IMR-90 (cell line): ENCODE data around the gene AGFG1. TPM values are rescaled to one million over a fixed set of nuclear protein-coding genes. Genes with fewer than 3 reads are reported as not detected.

Experiments used
- ATAC-seq: fragments of 200-7000 bp; cut with Tn5 transposase; 2 replicates; pipeline ENCODE4 v1.9.1; 2020; ENCODE audit warnings: low read depth, mild to moderate bottlenecking, moderate library complexity
- BruUV-seq: library from RNA; stranded (reverse); fragments of 400-500 nt; replicated peaks from 2 replicates; lab custom pipeline; 2021; lab: Mats Ljungman, UMichigan
- CTCF ChIA-PET: fragments of 300-600 bp; formaldehyde crosslinking; extraction: SDS; loops from one replicate; lab custom pipeline; 2021; ENCODE audit warnings: antibody characterized with exemption; lab: Yijun Ruan, JAX
- POLR2A ChIA-PET: fragments of 300-600 bp; sonication (Branson Sonifier 250); formaldehyde crosslinking; loops from one replicate; lab custom pipeline; 2022; ENCODE audit warnings: antibody characterized with exemption; ENCODE audit not compliant: unreplicated experiment; lab: Charles Lee
- DNase-seq: peaks from one replicate; pipeline ENCODE4 v3.0.0; 2013
- H2AFZ ChIP-seq: replicated peaks from 2 replicates; pipeline ENCODE3; 2013; ENCODE audit warnings: low read length, mild to moderate bottlenecking; ENCODE audit not compliant: poor library complexity
- H2AK5ac ChIP-seq: 2 replicates; pipeline ENCODE4 v1.6.1; 2013; ENCODE audit warnings: low read depth, low read length, inconsistent platforms
- H2AK9ac ChIP-seq: replicated peaks from 2 replicates; pipeline ENCODE3; 2013; ENCODE audit warnings: mild to moderate bottlenecking, low read depth, low read length, moderate library complexity; ENCODE audit not compliant: poor library complexity
- H2BK120ac ChIP-seq: 2 replicates; pipeline ENCODE4 v1.6.1; 2013; ENCODE audit warnings: low read depth, low read length, inconsistent platforms
- H2BK15ac ChIP-seq: 3 replicates; pipeline ENCODE4 v1.6.1; 2013; ENCODE audit warnings: low read depth, low read length, inconsistent platforms
- H2BK20ac ChIP-seq: 2 replicates; pipeline ENCODE4 v1.6.1; 2013; ENCODE audit warnings: low read depth, mild to moderate bottlenecking, inconsistent platforms, low read length, moderate library complexity
- H2BK5ac ChIP-seq: 2 replicates; pipeline ENCODE4 v1.6.1; 2013; ENCODE audit warnings: mild to moderate bottlenecking, low read depth, low read length, inconsistent platforms; ENCODE audit not compliant: poor library complexity, severe bottlenecking
- H3K14ac ChIP-seq: replicated peaks from 2 replicates; pipeline ENCODE4 v1.6.1; 2013; ENCODE audit warnings: low read depth, low read length, inconsistent platforms
- H3K18ac ChIP-seq: 2 replicates; pipeline ENCODE4 v1.6.1; 2013; ENCODE audit warnings: low read depth, low read length, control low read depth
- H3K23ac ChIP-seq: 2 replicates; pipeline ENCODE4 v1.6.1; 2013; ENCODE audit warnings: low read depth, low read length, inconsistent platforms
- H3K27ac ChIP-seq: 2 replicates; pipeline ENCODE4 v1.5.1; 2013; ENCODE audit warnings: mild to moderate bottlenecking, control low read depth, low read length; ENCODE audit not compliant: insufficient read depth
- H3K27me3 ChIP-seq: 2 replicates; pipeline ENCODE4 v1.6.1; 2013; ENCODE audit warnings: low read length; ENCODE audit not compliant: control insufficient read depth, insufficient read depth
- H3K36me3 ChIP-seq: 2 replicates; pipeline ENCODE4 v1.6.1; 2013; ENCODE audit warnings: low read length, mixed read lengths; ENCODE audit not compliant: control insufficient read depth, insufficient read depth
- H3K4ac ChIP-seq: 2 replicates; pipeline ENCODE4 v1.6.1; 2013; ENCODE audit warnings: low read depth, low read length, inconsistent platforms
- H3K4me1 ChIP-seq: 2 replicates; pipeline ENCODE4 v1.6.1; 2013; ENCODE audit warnings: low read length, mixed read lengths; ENCODE audit not compliant: control insufficient read depth, insufficient read depth
- H3K4me2 ChIP-seq: 2 replicates; pipeline ENCODE4 v1.6.1; 2013; ENCODE audit warnings: low read depth, mild to moderate bottlenecking, control low read depth, low read length, moderate library complexity
- H3K4me3 ChIP-seq: 2 replicates; pipeline ENCODE4 v1.5.1; 2013; ENCODE audit warnings: low read depth, mild to moderate bottlenecking, control low read depth, low read length, moderate library complexity; ENCODE audit not compliant: insufficient read depth
- H3K56ac ChIP-seq: 2 replicates; pipeline ENCODE4 v1.6.1; 2013; ENCODE audit warnings: low read length, inconsistent platforms; ENCODE audit not compliant: insufficient read depth; ENCODE audit errors: extremely low read depth
- H3K79me1 ChIP-seq, 2 experiments: 2 replicates each; pipeline ENCODE4 v1.6.1; 2013; ENCODE audit warnings: low read length in 2 of 2, inconsistent platforms in 1 of 2, low read depth in 1 of 2
- H3K9ac ChIP-seq: 2 replicates; pipeline ENCODE4 v1.6.1; 2013; ENCODE audit warnings: low read depth, low read length, control low read depth
- H3K9me1 ChIP-seq: 2 replicates; pipeline ENCODE4 v1.6.1; 2013; ENCODE audit warnings: low read length, inconsistent platforms; ENCODE audit not compliant: insufficient read depth
- H3K9me3 ChIP-seq: 2 replicates; pipeline ENCODE4 v1.6.1; 2013; ENCODE audit warnings: low read length; ENCODE audit not compliant: control insufficient read depth, insufficient read depth
- H4K20me1 ChIP-seq: 2 replicates; pipeline ENCODE4 v1.6.1; 2013; ENCODE audit warnings: low read length, inconsistent platforms; ENCODE audit not compliant: insufficient read depth
- H4K5ac ChIP-seq: 2 replicates; pipeline ENCODE4 v1.6.1; 2013; ENCODE audit warnings: mild to moderate bottlenecking, low read depth, low read length, control low read depth
- H4K8ac ChIP-seq, 2 experiments: 2 replicates each; pipeline ENCODE4 v1.6.1; 2013; ENCODE audit warnings: low read depth in 2 of 2, low read length in 2 of 2, control low read depth in 1 of 2, inconsistent platforms in 1 of 2
- H4K91ac ChIP-seq: 2 replicates; pipeline ENCODE4 v1.6.1; 2013; ENCODE audit warnings: low read depth, low read length, inconsistent platforms; ENCODE audit not compliant: insufficient read depth
- MXI1 ChIP-seq: IDR thresholded peaks from 2 replicates; pipeline ENCODE4 v1.6.1; 2012; ENCODE audit warnings: low read depth, mild to moderate bottlenecking, low read length, moderate library complexity, borderline replicate concordance
- NFE2L2 ChIP-seq: fragments of 150-350 bp; IDR thresholded peaks from 2 replicates; pipeline ENCODE4 v1.6.1; 2016; ENCODE audit warnings: low read depth, mild to moderate bottlenecking, low read length
- RAD21 ChIP-seq: IDR thresholded peaks from 2 replicates; pipeline ENCODE4 v1.6.1; 2012; ENCODE audit warnings: low read length, improper control_type of control experiment
- WGBS, 2 experiments: methylation state at CpG; one replicate each; pipeline versions ENCODE4 v1.1.5 to v1.1.7; 2013; ENCODE audit warnings: missing lambda C conversion rate in 2 of 2; ENCODE audit not compliant: insufficient read length in 1 of 2; ENCODE audit errors: extremely low coverage in 2 of 2; 5-methylcytosine and 5-hydroxymethylcytosine counted together
- dilution Hi-C: fragments of 300-500 bp; cut with HindIII; formaldehyde crosslinking; loops from one replicate; pipeline ENCODE4 v1.14.3; 2018; ENCODE audit warnings: low sequenced_read_pairs; ENCODE audit not compliant: unreplicated experiment
- in situ Hi-C: fragments of 300-500 bp; cut with MboI; formaldehyde crosslinking; loops from 3 replicates; pipeline ENCODE4 v1.14.3; 2019; ENCODE audit warnings: low sequenced_read_pairs, inconsistent platforms, mixed read lengths
- intact Hi-C: fragments of 100-400 bp; cut with micrococcal nuclease; formaldehyde crosslinking; loops from 2 replicates; pipeline ENCODE4 v1.10.0; 2022
- polyA plus RNA-seq, 3 experiments: library from polyadenylated mRNA; depleted of rRNA; stranded (reverse); fragments of >200 nt; gene quantifications; 2 replicates each; pipeline ENCODE4 v1.2.3, GENCODE V29; 2012; ENCODE audit warnings: low replicate concordance in 1 of 3
- total RNA-seq: library from RNA; depleted of rRNA; stranded (reverse); fragments of >200 nt; gene quantifications from 2 replicates; pipeline ENCODE4 v1.2.3, GENCODE V29; 2012
- TF ChIP-seq, protein P1 (sequence below): fragments of 150-350 bp; IDR thresholded peaks from 2 replicates; pipeline ENCODE4 v1.6.1; 2016; ENCODE audit warnings: low read depth, mild to moderate bottlenecking, low read length, moderate library complexity, borderline replicate concordance

Gene AGFG1
- total and polyA plus RNA-seq, 2 of the 4 experiments (the other 2 are of a cell fraction), result 58.4 to 126 TPM

DNA sequence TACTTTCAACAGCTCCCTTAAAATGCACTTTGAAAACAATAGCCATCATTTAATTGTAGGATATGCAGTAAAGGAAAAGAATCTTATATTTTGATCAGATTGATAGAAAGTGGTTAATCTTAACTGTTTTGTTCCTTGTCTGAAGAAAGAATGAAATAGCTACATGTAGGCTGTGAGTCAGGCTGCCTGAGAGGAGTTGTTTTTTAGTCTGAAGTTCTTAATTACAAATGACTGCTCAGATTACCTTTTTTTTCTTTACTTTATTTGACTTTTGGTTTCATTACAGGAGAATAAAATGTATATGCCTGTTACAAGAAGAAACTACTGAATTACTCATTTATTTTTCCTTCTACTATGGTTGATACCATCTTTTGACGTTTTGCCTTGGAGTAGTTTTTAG is 56.8 kb downstream of the AGFG1 start:
- Histone ChIP-seq H3K23ac (no peak overlapping the region), H3K36me3 (peaks cover 12% of the 10 kb centered on the region), H4K91ac (no peak overlapping the region), H2AK5ac (no peak overlapping the region), H4K5ac (no peak overlapping the region), H3K4ac (no peak overlapping the region), H3K9ac (no peak overlapping the region), H3K9me3 (no peaks in the 10 kb centered on the region), H3K79me1 (peaks cover 8 to 25% of the 10 kb centered on the region in 2 experiments; a peak in 3 of 4 replicates), H2BK20ac (no peak overlapping the region), H2BK5ac (no peak overlapping the region), H4K20me1 (no peaks in the 10 kb centered on the region), H3K27me3 (no peaks in the 10 kb centered on the region), H2BK15ac (no peak overlapping the region), H3K27ac (no peak overlapping the region), H3K18ac (no peak overlapping the region), H3K4me1 (no peaks in the 10 kb centered on the region), H2BK120ac (no peak overlapping the region), H3K4me2 (no peak overlapping the region), H3K56ac (no peak overlapping the region), H4K8ac (no peak overlapping the region), H3K14ac (no peak overlapping the region), H2AFZ (no peak overlapping the region), H3K4me3 (no peak overlapping the region), H3K9me1 (no peaks in the 10 kb centered on the region), H2AK9ac (no peak overlapping the region)
- CTCF ChIA-PET, result interaction anchor here (0.6 kb wide), 1 partner anchor 245 kb away, joined by 3 read pairs; no protein-coding TSS in a partner anchor
- no CpG with 5 or more reads among the region's 1 CpG for WGBS, 2 experiments
- ATAC-seq (no peak), DNase-seq (no peak)
- in situ Hi-C loops, result no loop called here
- BruUV-seq, result no TSS peak
- no peak for TF ChIP-seq NFE2L2
- TF ChIP-seq, protein P1, sequence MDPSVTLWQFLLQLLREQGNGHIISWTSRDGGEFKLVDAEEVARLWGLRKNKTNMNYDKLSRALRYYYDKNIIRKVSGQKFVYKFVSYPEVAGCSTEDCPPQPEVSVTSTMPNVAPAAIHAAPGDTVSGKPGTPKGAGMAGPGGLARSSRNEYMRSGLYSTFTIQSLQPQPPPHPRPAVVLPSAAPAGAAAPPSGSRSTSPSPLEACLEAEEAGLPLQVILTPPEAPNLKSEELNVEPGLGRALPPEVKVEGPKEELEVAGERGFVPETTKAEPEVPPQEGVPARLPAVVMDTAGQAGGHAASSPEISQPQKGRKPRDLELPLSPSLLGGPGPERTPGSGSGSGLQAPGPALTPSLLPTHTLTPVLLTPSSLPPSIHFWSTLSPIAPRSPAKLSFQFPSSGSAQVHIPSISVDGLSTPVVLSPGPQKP, result no peak
- TF ChIP-seq RAD21, result no peak
- TF ChIP-seq MXI1, result no peak
- POLR2A ChIA-PET, result no interaction called here
- intact Hi-C loops, result loop anchor here (5.0 kb wide), 1 partner anchor 202 kb away; the partner anchor contains the start of gene MFF
- dilution Hi-C loops, result no loop called here
